Cerebellar cortex (tissue), 1 donor: ENCODE results near the gene BARHL1.

Experiments used
- DNase-seq: peaks from one replicate; pipeline ENCODE4 v3.0.0-alpha.2; 2015; ENCODE audit warnings: low spot score

Gene BARHL1

DNA sequence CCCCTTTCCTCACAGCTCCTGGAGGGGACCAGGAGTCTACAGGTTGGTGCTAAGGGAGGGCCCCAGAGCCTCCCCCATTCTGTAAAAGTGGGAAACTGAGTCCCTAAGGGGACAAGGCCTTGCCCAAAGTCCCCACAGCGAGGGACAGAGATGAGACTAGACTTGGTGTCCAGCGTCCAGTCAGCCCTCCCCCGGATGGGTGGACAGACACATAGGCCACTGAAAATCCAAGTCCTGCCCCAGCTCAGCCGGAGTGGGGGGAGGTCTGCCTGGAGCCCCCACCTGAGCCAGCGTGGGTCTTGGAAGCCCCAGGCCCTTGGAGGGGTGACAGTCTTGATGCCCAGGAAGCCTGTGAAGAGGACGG is 5.2 kb downstream of the BARHL1 start:
- DNase-seq, result no peak

DNA sequence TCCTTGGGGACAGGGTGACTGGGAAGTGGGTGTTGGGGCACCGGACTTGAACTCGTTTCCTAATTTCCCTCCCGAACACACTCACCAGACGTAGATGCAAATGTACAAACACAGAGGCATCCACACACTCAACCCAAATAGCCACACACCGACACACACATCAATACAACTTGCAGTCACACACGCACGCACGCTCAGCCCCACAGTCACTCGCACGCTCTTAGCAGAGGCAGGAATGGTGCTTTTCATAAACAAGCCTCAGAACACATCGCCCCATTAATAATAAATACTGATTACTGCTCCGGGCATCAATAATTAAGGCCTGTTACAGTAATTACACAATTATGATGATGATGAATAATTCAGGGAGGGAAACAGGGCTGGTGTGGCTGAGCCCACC is 5.7 kb downstream of the BARHL1 start:
- peak; percentile 39 for DNase-seq

- peak; percentile 33 for DNase-seq
These were observed 6.2 kb downstream of the BARHL1 start for GRCh38 chr9:132588501-132589147.

DNA sequence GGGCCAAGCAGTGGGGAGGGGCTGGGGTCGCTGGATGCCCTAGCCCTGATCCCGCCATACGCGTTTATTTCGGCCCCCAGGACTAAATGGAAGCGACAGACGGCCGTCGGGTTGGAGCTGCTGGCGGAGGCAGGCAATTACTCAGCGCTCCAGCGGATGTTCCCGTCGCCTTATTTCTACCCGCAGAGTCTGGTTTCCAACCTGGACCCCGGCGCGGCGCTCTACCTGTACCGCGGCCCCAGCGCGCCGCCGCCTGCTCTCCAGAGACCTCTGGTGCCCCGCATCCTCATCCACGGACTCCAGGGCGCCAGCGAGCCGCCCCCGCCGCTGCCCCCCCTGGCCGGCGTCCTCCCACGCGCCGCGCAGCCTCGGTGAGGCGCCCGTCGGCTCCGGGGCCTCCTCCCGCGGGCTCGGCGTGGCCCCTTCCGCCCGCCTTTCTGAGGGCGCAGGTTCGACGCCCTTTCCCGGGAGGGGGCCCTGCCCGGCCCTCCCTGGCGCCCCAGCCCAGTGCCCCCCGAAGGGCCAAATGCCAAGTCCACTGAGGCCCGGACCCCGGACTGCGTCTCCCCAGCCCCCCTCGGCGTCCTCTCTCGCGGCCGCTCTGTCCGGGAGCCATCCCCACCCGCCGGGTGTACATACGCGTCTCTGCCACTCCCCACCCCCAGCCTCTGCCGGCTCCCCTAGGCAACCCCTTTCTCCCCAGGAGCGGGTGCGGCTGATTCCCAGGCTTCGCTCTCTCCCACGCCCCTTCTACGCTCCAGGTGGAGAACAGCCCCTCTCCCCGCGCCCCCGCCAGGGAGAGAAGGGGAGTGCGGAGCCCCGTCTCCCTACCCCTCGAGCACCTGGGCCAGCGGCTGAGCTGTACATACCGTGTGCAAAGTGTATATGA is 7.0 kb downstream of the BARHL1 start:
- DNase-seq, result no peak

GRCh38 chr9:132590037-132590317 is 7.6 kb downstream of the BARHL1 start:
- no peak for DNase-seq

GRCh38 chr9:132590318-132591182 is 8.1 kb downstream of the BARHL1 start:
- DNase-seq, result no peak

GRCh38 chr9:132591244-132591643 is 8.8 kb downstream of the BARHL1 start:
- DNase-seq, result no peak

DNA sequence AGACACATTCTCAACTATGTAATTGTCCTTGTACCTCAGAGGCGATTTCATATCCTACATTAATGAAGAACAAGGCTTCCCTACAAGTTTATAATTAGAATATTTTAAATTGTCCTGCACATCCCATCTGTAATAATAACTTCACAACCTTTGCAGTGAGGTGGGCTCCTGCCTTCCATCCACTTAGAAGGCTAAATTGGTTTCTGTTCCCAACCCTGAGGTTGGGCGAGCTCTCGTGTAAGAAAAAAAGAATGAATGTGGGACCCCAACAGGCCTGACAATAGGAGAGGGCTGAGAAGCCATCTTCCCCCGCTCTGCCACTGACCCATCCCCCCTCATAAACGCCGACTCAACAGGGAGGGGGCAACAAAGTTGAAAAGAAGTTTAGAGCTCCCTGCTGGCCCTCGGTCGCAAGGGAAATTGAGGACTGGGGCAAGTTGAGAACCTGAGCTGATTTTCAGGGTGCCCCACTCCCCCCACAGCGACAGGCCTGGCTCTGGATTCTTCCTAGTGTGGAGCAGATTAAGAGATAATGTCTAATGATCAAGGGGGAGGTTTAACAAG is 9.4 kb downstream of the BARHL1 start:
- DNase-seq, result no peak

- DNase-seq, result no peak
These were observed 10.0 kb downstream of the BARHL1 start for GRCh38 chr9:132592451-132592850.

DNA sequence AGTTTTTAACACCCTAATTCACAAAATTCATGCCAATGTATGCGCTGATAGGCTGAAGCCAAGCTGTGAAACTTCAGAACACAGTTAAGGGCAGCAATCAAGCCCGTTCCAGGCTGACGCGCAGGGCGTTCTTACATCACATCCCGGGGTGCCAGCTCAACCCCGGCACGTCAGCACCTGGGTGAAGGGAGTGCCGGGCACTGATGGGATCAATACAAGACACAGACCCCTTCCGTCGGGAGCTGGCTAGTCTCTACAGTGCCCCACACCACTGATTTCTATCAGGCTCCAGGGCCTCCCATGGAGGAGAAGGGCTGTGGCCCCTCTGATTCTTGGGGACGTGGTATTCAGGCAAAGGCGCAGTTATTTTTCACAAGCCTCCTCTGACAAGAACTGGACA is 12.0 kb downstream of the BARHL1 start:
- no peak for DNase-seq

DNA sequence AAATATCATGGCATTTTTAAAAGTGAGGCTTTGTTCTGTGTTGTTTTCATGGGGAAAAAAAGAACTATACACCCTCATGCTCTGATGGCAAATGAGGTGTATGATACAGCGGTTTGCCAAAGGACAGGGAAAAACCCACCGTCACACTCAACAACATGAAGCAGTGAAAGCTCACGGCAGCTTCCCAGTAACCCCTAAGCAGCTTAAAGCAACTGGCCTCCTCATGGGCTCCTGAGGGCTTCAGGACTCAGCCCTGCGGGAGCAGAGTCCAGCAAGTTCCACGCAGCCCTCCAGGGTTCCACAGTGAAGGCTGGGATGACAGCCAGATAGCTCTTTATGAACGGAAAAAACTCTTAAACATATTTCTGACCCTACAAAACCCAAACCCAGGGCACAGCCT is 12.9 kb downstream of the BARHL1 start:
- DNase-seq, result no peak

- no peak for DNase-seq
These were observed 13.8 kb downstream of the BARHL1 start for GRCh38 chr9:132596200-132596599.

- peak; percentile 52 for DNase-seq
These were observed 14.8 kb downstream of the BARHL1 start for GRCh38 chr9:132597073-132597775.

DNA sequence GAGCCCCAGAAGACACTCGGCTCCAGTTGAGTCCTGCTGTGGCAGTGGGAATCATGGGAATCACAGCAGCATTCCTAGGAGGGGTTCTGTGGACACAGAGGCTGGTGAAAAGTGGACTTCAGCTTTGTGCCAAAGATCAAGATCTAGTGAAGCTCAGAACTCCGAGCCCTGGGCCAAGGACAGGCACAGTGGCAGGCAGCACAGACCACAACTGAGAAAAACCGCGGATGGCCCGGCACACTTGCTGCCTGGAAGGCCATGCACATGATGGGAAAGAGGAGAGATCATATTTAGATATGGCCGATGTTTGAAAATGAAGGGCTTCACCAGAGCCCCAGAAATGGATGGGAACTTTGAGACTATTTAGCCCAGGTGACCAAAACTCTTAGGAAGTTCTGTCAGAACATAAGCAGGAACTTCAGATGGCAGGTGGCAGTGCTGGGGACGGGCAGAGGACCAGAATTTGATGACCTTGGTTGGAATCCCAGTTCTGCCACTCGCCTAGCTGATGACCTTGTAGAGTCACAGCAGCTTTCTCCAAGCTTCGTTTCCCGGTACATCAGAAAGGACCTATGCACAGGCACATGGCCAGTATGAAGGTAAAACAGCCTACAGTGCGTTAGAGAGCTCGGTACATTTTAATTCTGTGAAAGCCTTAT is 18.0 kb downstream of the BARHL1 start:
- no peak for DNase-seq

- no peak for DNase-seq
These were observed 19.8 kb downstream of the BARHL1 start for GRCh38 chr9:132602207-132602606.

DNA sequence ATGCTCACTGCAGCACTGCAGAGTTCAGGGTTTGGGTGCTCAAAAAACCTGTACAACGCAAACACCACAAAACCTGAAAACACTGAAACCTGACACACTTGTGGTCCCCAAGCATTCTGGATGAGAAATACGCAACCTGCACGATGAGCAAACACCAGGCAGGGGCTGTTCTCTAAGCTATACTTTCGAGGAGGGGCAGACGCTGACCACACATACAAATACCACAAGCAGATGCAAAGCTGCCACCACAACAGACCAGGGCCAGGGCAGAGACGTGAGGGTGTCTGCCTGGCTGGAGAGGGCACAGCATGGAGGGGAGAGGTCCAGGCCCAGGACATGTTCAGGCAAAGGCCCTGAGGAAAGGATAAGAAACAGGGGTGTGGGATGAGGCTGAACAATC is 23.0 kb downstream of the BARHL1 start:
- no peak for DNase-seq

- DNase-seq, result no peak
These were observed 23.7 kb downstream of the BARHL1 start for GRCh38 chr9:132606066-132606465.

GRCh38 chr9:132609184-132609583 is 26.8 kb downstream of the BARHL1 start:
- no peak for DNase-seq

- no peak for DNase-seq
These were observed 27.4 kb downstream of the BARHL1 start for GRCh38 chr9:132609829-132610228.

DNA sequence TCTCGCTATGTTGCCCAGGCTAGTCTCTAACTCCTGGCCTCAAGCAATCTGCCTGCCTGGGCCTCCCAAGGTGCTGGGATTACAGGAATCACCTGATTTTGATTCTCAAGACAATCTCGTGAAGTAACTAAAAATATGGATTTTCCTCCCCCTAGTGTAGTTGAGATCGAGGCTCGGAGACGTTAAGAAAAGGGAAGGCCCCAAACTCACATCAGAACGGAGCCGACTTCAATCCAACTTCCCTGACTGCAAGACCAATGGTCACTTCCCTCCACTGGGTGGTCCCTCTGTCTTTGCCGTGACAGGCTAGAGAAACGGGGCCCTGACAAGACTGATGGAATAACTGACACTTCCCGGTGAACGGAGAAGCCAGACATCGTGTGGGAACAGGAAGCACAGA is 28.3 kb downstream of the BARHL1 start:
- DNase-seq, result no peak

- DNase-seq, result no peak
These were observed 31.9 kb downstream of the BARHL1 start for GRCh38 chr9:132614324-132614723.
